NCI-H510A (cell line): ENCODE results near the gene TBX20.

Source experiments
- DNase-seq: peaks from one replicate; lab custom pipeline; 2025; lab: John Stamatoyannopoulos, UW

The TBX20 gene, protein sequence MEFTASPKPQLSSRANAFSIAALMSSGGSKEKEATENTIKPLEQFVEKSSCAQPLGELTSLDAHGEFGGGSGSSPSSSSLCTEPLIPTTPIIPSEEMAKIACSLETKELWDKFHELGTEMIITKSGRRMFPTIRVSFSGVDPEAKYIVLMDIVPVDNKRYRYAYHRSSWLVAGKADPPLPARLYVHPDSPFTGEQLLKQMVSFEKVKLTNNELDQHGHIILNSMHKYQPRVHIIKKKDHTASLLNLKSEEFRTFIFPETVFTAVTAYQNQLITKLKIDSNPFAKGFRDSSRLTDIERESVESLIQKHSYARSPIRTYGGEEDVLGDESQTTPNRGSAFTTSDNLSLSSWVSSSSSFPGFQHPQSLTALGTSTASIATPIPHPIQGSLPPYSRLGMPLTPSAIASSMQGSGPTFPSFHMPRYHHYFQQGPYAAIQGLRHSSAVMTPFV

DNA sequence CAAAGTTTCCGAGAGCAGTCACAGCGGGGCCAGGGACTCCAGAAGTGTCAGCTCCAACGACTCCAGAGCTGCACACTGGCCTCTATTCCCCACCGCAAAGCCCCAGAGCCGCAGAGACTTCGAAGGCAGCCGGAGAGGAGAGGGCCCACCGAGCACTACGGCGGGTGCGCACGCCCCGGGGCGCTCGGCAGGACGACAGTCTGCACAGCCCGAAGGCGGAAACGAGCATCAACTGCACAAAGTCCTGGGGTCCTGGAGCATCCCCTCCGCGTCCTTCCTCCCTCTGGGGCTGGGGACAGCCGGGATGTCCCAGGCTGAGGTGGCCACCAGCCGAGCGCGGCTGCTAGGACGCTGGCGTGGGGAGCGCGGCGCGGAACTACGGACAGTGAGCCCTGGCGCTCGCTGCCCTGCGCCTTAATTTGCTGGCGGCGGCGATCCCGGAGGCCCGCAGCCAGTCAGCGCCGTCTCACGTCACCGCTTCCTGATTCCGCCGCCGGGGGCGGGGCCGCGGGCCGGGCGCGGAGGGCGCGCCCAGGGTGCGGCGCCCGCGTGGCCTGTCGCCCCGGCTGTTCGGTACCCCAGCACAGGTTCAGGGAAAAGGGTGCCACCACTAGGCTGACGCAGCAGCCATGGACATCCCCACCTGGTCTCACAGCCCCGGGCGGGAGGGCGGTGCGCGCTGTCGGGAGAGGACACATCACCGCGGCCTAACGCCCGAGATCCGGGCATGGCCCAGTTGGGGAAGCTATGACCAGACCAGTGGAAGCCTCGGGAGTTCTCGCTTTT is at the start of gene TBX20:
TBX20 (minus strand) TSS at position 391 of the 786 bp plus-strand sequence. CDS start 480 bp downstream, outside the sequence.
- peak; percentile 67 for DNase-seq

- DNase-seq: no peak
Observed at GRCh38 chr7:35289376-35289775, 35.5 kb upstream of the TBX20 start.

DNA sequence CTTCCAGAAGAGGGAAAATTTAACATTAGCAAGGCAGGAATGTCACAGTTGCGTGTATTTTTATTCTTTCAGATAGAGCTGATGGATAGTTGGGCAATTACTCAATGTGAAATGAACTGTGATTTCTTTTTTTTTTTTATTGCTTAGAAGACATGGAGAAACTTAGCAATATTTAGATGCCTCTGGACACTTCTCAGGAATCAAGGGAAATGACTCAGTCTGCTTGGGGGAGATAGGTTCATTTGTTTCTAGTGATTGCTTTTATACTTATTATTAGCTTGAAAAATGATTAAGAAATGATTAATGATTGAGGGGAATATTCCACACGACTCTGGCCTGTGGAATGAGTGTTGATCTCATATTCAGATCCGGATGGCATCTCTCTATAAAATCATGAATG is 33.1 kb upstream of the TBX20 start:
- no peak for DNase-seq

GRCh38 chr7:35286422-35286821 is 32.5 kb upstream of the TBX20 start:
- DNase-seq: no peak

DNA sequence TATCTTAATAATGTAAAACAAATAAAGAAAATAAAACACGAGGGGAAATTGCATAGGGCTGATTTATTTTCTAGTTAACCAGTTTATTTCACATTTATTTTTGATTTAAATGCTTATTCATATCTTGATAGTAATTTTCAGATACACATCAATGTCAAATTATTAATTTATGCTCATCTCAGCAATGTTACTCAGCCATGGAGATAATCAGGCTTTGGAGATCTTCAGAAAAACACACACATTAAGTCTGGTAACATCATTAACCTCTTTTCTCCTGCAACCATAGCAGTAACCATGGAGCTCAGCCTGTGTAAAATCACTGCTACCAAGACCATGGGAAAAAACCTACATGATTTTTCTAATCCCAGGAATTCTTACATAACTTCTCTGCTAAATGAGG is 31.9 kb upstream of the TBX20 start:
- no peak for DNase-seq

DNA sequence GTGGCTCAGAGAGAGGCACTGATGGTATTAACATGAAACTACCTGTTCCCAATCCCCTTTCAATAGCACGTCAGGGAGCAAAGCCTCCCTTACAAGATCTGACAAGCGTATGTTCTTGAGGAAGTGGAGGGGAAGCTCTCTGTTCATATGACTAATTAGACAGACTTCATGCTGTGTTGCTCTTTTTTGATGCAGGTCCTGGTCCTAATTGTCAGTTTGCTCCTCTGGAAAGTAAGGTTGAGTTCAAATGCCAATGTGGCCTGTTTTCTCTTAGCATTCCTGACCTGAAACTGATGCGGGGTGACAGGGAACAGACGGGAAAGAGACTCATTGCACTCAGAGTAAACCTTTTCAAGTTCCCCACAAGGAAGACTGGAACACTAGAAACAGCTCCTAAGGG is 27.0 kb upstream of the TBX20 start:
- DNase-seq: no peak

- DNase-seq: no peak
Observed at GRCh38 chr7:35277359-35277758, 23.5 kb upstream of the TBX20 start.

- no peak for DNase-seq
Observed at GRCh38 chr7:35272246-35272645, 18.3 kb upstream of the TBX20 start.

DNA sequence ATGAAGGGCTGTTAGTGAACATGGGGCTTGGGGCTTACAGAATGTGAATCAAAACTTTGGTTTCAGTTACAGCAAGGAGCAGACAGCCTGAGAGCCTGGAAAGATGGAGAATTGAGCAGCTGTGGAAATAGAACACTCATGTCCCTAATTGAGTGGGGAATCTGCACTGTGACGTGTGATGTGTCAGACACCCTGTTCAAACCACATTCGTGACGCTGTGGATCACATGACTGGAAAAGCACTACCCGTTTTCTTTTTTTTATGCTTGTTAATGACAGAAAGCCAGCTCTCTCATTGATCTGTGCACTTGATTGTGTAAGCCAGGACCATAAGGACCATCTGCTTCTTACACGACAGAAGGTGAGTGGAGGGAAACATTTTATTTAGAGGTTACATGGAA is 15.1 kb upstream of the TBX20 start:
- no peak for DNase-seq

DNA sequence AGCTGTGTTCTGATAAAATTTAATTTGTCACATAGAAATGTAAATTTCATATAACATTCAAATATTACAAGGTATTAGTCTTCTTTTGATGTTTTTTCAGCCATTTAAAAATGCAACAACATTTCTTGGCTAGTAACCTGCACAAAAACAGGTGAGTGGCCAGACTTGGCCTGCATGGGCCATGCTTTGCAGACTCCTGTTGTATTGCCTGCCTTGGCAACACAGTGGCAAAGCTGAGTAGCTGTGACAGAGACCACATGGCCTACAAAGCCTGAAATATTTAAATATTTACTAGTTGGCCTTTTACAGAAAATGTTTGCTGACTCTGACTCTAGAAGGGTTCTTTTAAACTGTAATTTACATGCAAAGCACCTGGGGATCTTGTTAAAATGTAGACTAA is 13.5 kb upstream of the TBX20 start:
- DNase-seq: no peak

GRCh38 chr7:35263396-35263795 is 9.5 kb upstream of the TBX20 start:
- no peak for DNase-seq

DNA sequence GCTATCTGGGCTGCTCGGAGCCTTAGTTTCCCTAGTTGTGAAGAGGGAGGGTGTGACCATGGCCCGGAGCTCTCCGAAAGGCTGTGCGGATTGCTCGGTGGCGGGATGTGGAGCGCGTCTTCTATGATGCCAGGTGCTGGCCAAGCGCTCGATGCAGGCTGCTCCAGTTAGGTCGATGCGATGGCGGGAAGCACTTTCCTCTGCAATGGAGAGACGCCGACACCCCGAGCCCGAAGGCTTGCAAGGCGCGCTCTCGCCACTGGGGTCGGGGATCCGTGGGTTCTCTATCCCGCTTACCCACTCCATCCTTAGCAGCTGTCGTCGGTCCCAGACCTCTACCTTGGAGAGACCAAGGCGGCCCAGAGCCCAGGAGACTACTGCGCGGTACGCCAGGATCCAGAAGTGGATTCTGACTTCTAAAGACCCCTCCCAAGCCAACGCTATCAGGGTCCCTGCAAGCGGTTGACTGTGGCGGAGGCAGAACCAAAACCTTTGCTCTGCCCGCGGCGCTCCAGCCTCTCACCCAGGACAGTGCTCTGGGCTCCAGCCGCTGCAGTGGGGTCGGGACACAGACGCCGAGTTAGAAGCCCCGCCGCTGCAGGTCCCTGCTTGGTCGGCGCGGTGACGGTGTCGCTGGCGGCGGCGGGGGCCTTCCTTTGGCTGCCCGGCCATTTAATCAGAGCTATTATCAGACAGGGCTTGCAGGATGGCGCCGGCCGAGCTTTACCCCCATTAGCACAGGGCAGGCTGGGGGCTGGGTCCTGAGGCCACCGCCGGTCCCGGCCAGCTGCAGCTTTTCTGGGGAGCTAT is 7.8 kb upstream of the TBX20 start:
- DNase-seq: no peak

GRCh38 chr7:35261041-35261440 is 7.1 kb upstream of the TBX20 start:
- DNase-seq: no peak

GRCh38 chr7:35260246-35260645 is 6.3 kb upstream of the TBX20 start:
- DNase-seq: no peak

DNA sequence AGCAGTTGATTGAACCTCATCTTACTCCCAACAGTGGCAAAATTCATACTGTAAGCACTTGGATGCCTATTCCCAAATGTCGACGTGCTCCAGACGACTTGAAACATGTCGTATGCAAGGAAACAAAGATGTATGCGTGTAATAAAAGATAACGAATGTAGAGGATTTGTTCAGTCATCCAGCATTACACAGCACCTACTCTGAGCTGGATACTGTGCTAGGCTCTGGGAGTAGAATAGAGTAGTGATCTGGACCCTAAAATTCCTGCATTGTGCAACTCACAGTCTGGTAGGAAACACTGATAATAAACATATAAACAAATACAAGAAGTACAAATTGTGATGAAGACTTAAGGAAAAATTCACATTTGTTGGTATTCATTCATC is 5.6 kb upstream of the TBX20 start:
- no peak for DNase-seq

DNA sequence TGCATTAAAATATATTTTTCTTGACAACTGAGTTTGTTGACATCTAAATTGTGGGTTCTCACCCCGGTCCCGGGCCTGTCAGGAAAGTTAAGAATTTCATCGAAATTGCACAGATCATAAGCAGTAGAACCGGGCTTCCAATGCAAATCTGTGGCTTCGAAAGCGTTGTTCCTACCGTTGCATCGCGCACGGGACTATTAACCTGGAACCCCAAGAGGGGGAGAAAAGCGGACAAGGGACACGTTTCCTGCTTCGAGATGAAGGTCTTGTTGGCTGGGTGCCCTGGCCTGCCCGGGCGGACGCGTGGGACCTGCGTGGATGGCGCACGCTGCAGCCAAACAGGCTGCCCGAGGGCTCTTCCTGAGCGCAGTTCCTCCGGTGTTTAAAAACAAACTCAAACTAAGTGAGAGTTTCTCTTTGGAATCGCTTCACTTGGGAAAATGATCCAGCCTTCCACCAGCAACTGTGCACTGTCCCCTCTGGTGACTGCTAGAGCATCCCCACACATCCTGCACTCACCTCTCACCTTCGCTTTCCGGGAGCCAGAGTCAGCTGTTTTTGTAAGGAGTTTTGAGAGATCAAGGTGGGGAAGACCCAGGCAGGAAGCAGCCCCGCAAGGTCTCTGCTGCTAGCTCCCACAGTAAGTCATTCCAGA is 5.1 kb upstream of the TBX20 start:
- no peak for DNase-seq

DNA sequence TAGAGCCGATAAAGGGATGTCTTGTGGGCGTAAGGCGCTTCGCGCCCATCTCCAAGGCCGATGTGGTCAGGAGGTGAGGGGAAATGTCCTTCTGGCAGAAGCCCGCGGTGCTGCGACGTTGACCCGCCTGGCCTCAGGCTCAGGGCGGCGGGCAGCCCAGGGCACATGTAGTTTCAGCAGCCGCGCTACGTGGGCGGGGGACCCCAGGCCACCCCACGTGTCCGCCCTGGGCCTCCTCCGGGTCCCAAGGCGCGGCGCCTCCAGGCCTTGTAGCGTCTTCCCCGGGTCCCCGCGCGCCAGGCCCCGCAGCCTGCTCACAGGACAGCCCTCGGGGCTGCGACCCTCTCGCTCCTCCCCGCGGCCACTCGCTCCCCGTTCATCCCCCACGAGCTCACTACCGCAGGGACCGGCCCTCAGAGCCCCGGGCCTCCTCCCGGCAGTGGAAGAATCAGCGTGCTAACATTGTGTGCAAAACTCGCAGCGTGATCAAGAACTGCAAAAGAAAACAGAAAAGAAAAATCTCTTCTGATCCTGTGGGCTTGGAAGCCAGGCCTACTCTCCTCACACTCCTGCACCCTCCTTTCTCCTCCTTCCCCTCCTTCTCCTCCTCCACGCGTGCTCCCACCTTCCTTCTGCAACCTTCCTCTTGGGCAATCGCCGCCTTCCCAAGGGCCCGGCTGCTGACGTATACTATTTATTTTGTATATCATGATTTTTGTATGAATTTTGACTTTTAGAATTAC is 4.4 kb upstream of the TBX20 start:
- no peak for DNase-seq

DNA sequence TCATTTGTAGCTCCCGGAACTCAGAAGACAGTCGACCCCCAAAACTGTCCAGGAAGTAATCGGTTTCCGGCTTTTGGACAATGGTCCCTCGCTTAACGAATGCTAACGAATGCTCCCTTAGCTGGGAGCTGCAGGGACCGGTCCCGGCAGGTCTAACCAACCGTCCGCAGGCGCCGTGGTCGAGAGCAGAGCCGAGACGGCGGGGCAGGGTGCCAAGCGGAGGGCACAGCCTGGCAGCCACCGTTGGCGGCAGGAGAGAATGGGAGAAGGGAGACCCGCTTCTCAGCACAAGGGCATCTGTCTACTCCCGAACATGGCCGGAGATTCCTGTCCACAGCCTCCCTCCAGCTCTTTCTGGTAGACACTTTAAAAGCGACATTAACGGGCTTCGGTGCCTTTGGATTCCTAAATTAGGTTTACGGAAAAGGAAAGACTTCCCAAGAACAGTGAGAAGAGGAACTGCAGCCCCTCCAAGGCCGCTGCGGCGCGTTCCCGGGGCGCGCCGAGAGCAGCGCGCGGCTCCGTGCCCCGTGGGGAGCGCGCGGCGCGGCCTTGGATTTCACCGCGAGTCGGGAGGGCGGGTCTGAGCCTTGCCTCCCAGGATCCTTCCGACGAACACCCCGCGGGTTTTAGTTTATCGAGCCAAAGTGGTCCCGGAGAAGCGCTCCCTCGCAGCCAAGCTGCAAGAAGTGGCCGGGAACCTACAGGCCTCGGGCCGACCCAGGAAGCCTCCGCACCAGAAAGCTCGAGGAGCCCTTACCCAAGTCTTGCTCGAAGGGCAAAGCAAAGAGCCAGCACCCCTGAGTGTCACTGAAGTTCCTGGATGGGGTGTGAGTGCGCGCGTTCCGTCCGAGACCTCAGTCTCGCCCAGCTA is 3.6 kb upstream of the TBX20 start:
- no peak for DNase-seq

DNA sequence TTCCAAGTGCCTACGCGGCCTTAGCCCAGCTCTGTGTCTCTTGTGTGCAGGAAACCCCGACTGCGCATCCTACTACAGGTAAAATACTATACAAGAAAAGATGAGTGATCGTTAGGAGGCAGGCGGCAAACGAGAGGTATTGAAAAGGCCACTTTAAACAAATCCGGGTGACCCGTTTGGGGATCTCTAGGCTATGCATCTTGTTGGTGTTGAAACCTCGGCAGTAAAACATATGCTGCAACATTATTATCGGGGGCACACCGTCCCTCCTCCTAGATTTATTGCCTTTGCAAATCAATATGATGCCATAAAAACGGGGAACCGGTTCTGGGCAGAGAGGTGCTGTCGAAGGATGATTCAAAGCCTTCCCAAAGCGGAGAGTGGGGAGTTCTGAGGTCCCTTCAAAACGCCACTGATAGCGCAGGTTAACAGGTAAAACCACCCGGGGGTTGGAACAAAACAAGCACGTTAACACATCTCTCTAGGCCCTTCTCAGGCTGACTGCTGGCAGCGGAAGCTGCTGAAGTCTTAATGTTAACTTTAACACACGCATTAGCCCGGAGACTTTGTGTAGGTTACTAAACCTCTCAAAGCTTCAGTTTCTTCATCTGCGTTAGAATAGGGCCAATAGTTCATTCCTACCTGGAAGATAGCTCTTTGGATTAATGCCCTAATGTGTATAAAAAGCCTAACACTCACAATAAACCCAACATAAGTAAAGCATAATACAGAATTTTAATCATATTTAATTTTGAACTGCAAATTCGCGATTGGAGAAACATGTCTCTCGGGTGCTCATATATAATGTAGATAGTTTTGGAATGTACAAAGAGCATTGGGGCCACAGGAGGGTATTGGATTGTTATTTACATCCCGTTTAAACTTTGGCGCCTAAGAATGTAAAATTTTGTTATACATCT is 2.6 kb upstream of the TBX20 start:
- DNase-seq: no peak
